Effector CD8-positive, alpha-beta T cell (primary cell): ENCODE data around the gene ARL16.

Source experiments
- DNase-seq: peaks from one replicate; lab custom pipeline; 2025; lab: John Stamatoyannopoulos, UW
- total RNA-seq, 4 experiments: gene quantifications; one replicate each; lab custom pipeline; 2026; lab: John Stamatoyannopoulos, UW

The ARL16 gene
- total RNA-seq: 25.0 to 35.5 (median 31.0) reads per million in 4 experiments

- peak; percentile 97 for DNase-seq
Measured at GRCh38 chr17:81683584-81684441, at the start of gene ARL16, which contains the start of gene HGS. ARL16 (minus strand) TSS chr17:81683797; CDS start chr17:81683753, 44 bp downstream. HGS (plus strand) TSS chr17:81684011; CDS start chr17:81684067, 56 bp downstream.

GRCh38 chr17:81727324-81728031, 43.9 kb upstream of the ARL16 start:
- DNase-seq: no peak

GRCh38 chr17:81726004-81726403, 42.4 kb upstream of the ARL16 start:
- DNase-seq: no peak

- no peak for DNase-seq
Measured at GRCh38 chr17:81725439-81725838, 41.8 kb upstream of the ARL16 start.

GRCh38 chr17:81723651-81724209, 40.1 kb upstream of the ARL16 start:
- no peak for DNase-seq

- DNase-seq: no peak
Measured at GRCh38 chr17:81722184-81723120, 38.9 kb upstream of the ARL16 start.

GRCh38 chr17:81720267-81721071, 36.9 kb upstream of the ARL16 start:
- DNase-seq: no peak

- no peak for DNase-seq
Measured at GRCh38 chr17:81719410-81720266, 36.0 kb upstream of the ARL16 start.

- DNase-seq: no peak
Measured at GRCh38 chr17:81717766-81718089, 34.1 kb upstream of the ARL16 start.

- DNase-seq: no peak
Measured at GRCh38 chr17:81717049-81717765, 33.6 kb upstream of the ARL16 start.

- DNase-seq: no peak
Measured at GRCh38 chr17:81716674-81716996, 33.0 kb upstream of the ARL16 start.

- no peak for DNase-seq
Measured at GRCh38 chr17:81715872-81716673, 32.5 kb upstream of the ARL16 start.

GRCh38 chr17:81715107-81715871, 31.7 kb upstream of the ARL16 start:
- DNase-seq: no peak

GRCh38 chr17:81714412-81715106, 31.0 kb upstream of the ARL16 start:
- no peak for DNase-seq

- no peak for DNase-seq
Measured at GRCh38 chr17:81713556-81714411, 30.2 kb upstream of the ARL16 start.

GRCh38 chr17:81713004-81713555, 29.5 kb upstream of the ARL16 start:
- DNase-seq: no peak
